NCI-H2107 treated with DMSO at 0.1 percent for 48 hours (cell line): ENCODE data around the gene SEMA6B.
A peak's percentile ranks its signal among the peaks of the same experiment; 100 is the strongest.

Experiments
- DNase-seq: peaks from one replicate; lab custom pipeline; 2025; ENCODE audit not compliant: unreplicated experiment; lab: John Stamatoyannopoulos, UW

Gene SEMA6B

DNA sequence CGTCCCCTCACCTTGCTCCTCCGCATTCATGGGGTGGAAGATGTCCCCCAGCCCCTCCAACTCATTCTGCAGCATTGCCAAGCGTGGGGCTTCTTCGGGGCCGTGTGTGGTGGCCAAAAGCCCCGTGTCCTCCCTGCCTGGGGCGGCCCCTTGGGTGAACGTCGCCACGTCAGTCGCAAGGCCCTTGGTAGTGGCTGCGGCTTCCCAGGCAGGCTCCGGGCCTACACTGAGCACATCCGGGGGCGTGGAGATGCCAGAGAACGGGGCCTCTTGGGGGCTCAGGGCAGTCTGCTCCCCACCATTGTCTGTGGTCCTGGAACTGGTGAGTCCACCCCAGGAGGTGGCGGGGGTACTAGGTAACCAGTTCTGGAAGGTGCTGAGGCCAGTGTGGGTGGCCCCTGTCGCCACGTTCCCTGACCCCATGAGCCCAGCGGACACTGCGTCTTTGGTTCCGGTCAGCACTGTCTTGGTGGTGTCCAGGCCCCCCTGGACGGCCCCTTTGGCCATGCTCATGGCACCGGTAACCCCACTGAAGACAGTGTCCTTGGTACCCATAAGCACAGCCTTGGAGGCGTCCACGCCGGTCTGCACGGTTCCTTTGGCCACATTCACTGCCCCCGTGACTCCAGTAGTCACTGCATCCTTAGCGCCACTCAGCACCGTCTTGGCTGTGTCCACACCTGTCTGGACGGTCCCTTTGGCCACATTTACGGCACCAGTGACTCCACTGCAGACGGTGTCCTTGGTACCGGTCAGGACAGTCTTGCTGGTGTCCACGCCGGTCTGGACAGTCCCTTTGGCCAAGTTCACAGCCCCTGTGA, 48.8 kb downstream of the SEMA6B start:
- DNase-seq, result no peak

DNA sequence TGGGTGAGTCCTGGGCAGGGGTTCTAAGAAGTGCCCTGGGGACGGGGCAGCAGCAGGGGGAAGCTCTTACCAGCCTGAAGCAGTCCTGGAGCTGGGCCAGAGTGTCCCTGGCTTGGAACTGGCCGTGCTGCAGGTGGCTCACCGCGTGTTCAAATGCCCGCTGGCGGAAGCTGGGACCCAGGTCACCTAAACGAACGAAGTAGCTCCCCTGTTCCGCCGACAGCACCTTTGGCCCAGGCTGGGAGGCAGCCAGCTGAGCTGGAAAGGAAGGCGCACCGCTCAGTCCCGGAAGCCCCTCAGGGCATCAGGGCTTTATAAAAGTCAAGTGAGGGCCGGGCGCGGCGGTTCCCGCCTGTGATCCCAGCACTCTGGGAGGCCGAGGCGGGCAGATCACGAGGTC, 50.8 kb downstream of the SEMA6B start:
- no peak for DNase-seq

DNA sequence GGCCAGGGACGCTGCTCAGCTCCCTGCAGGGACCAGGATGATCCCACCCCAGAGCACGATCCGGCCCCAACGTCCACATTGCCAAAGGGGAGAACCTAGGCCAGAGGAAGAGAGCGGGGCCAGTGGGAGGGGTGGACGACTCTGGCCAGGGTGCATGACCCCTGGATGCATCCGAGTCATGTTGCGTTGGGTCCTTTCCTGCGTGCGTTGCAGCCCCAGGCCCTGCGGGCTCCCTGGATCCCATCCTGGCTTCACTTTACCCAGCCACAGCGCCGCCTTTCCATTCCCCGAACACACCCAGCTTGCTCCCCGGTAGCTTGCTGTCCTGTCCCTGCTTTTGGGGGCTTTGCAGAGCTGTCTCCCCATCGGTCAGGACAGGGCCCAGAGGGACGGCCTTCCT, 51.7 kb downstream of the SEMA6B start:
- DNase-seq, result no peak

DNA sequence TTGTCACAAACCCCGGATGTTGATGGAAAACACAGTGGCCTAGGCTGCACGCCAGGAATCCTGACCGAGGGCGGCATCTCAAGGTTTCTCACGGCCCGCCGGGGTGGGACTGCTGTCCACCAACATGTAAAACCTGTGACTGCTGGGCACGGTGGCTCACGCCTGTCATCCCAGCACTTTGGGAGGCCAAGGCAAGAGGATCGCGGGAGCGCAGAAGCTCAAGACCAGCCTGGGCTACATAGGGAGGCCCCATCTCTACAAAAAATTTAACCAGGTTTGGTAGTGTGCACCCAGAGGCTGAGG, 52.4 kb downstream of the SEMA6B start:
- DNase-seq, result no peak

DNA sequence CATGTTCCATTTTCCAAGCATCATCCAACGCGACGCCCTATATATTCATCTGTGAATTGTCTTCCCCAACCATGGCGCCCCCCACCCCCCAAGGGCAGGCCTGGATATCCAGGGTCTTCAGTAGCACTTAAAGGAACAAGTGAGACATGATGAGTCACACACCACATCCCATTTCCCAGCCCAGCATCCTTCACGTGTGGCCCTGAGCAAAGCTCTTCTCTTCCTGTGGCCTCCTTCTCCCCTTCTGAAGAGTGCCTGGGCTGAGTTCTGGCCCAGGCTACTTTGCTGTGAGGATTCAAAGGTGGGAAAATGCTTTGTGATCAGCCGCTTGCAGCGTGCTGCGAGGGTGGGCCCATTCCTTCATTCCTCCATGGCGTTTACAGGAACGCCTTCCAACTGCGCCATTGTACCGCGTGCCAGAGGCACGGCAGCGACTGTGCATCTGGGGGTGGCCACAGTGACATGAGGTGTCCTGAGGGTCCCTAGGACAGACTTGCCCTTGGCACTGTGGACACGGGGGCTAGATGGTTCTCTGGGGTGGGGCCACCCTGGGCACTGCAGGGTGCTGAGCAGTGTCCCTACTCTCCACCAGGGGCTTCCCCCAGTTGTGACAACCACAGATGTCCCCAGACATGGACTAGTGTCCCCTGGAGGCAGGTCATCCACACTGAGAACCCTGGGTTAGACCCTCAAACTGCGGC, 52.9 kb downstream of the SEMA6B start:
- no peak for DNase-seq

DNA sequence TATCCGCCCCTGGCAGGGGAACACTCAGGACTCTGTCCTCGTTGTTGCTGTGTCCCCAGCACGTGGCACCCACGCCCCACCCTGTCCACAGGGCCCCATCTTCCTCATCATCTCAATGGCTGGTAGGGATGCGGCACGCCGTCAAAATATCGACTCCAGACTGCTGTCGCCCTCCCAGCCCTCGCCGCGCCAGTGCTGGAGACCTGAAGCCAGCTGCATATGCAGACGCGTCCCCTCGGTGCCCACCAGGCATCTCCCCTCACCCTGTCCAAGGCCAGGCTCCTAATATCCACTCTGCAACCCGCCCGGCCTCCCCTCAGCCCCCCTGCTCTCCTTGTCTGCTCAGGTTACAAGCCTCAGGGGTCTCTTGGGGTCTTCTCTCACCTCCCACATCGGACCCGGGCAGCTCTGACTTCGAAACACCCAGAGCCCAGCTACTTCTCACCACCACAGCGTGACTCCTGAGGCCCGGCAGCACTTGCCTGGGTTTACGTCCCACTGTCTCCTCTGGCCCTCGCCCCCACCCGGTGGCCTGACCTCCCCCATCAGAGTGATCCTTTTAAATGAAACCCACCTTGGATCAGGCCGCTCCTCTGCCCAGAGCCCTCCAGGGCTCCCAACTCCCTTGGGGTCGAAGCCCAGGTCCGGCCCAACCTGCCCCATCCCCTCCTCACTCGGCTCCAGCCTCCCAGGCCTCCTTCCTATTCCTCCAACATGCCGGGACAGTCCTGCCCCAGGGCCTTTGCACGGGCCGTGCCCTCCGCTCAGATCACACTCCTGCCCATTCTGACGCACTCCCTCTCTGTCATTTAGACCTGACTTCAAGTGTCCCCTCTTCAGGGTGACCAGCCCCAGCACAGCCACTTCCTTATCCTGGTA, 53.7 kb downstream of the SEMA6B start:
- no peak for DNase-seq

DNA sequence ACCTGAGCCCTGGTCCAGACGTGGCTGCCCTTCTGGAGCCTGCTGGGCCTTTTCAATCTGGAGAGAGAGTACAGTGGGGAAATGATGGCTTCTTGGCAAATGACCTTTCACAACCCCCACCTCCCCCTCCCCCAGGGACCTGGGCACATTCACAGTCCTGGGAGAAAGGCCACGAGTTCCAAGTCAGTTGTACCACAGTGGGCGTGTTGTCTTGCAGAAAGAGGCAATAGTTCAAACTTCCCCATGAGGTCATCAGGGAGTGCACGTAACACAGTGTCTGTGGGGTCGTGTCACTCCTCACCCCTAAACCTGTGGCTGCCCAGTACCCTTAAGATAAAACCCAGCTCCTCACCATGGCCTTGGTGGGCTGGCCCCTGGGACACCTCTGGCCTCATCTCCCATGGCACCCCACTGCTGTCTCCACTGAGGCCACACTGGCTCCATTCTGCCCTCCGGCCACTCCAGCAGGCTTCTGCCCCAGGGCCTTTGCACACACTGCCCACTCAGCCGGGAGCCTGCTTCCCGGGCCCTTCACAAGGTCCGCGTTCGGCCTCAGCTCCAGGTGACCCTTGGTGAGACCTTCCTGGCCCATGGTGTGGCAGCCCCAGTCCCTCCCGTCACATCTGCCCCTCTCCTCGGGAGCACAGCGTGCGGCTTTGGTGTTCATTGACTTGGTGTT, 54.5 kb downstream of the SEMA6B start:
- no peak for DNase-seq

DNA sequence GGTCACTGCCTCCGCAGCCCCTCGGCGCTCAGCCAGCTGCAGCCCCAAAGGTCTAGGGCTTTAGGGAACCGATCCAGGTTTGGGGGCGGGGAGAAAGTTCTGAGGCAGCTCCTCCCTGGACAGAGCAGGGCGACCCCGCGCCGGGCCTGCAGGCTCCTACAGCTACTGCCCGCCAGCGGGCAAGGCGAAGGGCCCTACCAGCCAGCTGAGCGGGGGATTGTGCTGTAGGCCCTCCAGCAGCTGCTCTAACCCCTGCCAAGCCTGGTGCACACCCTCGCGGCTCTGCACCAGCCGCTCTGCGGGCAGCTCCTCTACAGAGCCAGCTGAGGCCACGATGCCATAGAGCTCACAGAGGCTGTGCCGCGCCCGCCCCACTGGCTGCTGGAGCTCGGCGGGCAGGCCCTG, 55.2 kb downstream of the SEMA6B start:
- DNase-seq, result peak; percentile 17

DNA sequence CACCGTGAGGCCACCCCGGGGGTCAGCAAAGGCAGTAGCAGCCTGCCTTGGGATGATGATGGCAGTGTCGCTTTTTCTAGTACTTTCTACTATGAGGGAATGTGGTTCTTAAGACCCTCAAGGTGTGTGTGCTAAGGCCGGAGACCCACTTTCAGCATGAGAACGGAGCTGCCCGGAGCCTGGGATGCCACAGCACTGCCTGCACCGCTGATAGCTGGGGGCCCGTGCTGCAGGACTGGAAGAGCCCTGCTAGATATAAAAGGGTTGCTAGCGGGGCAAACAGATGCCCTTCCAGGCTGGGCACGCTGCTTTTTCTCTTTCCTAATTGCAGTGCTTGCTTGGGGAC, 55.7 kb downstream of the SEMA6B start:
- DNase-seq, result peak; percentile 13

DNA sequence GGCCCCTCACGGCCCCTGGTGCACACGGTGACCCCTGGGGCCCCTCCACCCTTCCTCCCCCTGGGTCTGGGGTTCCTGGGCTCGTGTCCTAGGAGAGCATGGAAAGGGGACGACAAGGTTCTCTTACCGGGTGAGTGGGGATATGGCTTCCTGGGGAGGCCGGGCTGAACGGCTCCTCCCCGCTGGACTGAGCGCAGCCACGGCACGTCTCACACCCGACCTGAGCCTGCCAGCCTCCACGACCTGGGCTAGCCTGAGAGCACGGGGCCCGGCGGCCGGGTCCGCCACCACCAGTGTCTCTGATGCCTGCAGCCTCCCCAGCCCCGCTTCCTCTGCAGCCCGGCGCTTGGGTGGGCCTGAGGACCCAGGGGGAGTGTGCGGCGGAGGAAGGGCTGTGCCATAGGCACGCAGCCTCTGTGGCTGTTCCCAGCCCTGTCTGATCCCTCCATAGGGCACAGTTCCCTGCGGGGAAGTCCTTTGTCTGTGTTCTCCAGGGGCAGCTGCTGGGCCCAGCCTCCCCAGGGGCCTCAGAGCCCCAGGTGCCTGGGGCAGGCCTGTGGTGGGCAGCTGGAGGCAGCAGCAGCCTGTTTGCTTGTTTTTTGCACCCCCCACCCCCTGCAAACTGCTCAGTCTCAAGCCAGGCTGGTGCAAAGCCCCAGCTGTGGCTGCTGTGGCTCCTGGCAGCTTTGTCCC, 56.2 kb downstream of the SEMA6B start:
- DNase-seq, result peak; percentile 67

DNA sequence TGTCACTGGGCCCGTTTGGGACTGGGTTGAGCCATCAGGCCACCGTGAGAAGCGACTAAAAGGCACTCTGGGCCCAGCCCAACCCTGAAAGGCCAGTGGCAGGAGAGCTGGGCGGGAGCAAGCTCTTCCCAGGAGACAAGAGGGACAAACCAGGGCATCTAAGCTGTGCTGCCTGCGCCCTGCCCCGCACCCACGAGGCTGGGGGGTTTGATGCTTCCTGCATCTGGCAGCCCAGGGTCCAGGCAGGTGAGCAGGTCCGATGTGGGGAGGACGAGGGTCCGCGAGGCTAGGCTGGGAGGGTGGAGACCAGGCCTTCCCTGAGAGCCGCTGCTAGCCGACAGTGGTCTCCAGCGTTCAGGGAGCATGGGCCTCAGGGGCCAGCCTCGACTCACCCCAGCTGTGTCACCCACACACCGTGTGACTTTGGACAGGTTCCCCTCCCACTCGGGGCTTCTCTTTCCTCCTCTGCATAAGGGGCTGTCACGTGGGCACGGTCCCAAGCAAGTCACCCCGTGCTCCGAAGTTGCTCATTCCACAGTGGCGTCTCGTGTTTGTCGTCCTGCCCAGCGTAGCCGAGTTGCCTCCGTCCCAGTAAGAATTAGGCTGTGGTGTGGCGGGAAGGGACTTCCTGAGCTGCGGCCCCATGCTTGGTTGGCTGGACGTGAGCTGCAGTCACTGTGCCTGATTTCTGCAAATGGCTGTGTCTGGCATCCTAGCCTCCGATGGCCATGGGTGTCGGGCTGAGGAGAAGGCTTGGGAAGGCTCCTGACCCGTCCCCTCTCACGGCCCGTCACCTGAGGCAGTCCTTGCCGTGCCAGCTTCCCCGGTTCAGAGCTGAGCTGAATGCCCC, 57.0 kb downstream of the SEMA6B start:
- no peak for DNase-seq

DNA sequence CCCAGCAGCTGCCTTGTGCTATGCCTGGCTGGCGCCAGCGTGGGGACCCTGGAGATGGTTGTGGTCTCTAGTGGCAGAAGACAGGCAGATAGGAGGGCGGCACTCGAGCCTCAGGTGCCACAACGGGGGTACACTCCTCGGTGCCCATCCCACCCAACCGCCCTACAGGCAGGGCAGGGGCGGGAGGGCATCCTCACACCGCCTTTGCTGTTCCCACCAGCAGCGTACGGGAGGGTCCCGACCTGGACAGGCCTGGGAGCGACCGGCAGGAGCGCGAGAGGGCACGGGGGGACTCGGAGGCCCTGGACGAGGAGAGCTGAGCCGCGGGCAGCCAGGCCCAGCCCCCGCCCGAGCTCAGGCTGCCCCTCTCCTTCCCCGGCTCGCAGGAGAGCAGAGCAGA, 57.8 kb downstream of the SEMA6B start:
- no peak for DNase-seq

DNA sequence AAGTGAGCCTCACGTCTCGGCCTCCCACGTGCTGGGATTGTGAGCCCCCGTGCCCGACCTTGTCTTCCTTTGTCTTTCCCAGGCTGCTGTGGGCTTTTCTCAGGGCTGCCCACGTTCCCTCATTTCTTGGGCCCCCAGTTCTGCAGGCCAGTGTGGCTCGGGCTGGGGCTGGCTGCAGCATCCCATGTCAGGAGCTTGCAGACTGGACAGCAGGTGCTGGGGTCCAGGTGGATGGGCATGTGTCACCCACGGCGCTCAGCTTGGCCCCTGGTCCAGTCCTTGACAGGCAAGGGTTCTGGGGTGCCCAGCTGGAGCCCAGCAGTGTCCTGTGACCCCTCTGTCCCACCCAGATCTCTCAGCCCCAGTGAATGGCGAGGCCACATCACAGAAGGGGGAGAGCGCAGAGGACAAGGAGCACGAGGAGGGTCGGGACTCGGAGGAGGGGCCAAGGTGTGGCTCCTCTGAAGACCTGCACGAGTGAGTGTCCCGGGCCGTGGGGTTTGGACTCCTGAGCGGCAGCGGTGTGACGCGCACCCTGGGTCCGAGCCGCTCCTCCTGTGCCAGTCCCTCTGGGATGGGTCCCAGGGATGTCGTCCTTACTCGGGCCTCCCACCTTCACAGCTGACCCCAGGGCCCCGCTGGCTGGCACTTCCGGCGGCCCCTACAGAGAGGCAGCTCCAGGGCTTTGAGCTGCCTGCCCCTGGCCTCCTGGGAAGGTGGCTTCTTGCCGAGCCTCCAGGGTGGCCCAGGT, 58.5 kb downstream of the SEMA6B start:
- no peak for DNase-seq

DNA sequence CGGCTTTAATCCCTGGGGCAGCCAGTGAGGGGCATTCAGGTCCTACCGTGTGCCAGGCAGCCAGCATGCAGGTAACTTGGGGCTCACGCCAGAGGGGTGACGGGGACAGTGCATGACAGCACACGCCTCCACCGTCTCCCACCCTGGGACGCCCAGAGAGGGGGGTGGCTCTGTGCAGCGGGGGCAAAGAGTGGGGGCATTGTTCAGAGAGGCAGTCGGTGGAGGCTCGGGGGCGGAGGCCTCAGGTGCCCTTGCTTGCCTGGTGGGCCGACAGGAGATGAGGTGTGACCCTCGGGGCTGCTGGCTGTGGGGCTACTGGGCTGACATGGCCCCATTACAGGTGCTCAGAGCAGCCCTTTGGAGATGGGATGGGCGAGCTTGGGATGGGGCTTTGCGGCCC, 59.6 kb downstream of the SEMA6B start:
- no peak for DNase-seq

DNA sequence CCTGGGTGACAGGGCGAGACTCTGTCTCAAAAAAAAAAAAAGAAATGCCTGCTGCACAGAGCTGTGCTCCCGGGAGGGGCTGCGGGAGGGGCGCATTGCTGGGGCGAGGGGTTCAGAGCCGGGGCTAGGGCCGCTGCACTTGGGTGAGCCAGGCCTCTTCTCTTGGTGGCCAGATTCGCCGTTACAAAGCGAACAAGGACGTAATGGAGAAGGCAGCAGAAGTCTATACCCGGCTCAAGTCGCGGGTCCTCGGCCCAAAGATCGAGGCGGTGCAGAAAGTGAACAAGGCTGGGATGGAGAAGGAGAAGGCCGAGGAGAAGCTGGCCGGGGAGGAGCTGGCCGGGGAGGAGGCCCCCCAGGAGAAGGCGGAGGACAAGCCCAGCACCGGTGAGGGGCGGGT, 60.2 kb downstream of the SEMA6B start:
- no peak for DNase-seq

DNA sequence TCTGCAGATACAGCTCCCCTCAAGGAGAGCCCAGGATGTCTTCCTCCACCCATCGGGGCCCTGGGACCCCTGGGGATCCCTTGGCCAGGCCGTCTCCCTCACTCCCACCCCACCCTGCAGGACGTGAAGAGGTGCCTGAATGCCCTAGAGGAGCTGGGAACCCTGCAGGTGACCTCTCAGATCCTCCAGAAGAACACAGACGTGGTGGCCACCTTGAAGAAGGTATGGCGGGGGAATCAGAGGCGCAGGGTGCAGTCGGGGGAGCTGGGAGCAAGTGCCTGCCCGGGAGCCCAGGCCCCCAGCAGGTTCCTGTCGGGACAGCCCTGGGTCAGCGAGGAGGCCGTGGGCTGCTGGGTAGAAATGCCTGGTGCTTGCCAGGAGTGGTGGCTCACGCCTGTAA, 60.8 kb downstream of the SEMA6B start:
- no peak for DNase-seq

DNA sequence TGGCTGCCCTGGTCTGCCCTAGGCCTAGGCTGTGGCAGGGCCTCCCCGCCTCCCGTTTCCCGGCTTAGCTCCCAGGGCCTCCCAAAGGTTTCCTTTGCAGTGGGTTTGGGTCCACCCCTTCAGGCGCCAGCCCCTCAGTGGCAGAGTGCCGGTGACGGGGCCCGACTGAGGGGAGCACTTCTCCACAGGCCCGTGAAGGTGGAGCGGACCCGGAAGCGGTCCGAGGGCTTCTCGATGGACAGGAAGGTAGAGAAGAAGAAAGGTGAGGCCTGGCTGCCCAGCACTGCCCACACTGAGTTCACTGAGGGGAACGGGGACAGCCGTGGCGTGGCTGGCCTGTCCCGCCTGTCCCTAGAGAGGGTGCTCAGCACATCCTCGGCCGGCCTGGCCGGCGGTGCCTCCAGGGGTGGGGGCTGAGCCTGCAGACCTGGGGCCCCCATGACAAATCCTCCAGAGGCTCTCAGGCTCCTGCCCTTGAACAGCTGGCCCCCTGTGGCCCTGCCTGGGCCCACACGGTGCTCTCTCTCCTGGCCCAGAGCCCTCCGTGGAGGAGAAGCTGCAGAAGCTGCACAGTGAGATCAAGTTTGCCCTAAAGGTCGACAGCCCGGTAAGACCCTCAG, 61.6 kb downstream of the SEMA6B start:
- no peak for DNase-seq

DNA sequence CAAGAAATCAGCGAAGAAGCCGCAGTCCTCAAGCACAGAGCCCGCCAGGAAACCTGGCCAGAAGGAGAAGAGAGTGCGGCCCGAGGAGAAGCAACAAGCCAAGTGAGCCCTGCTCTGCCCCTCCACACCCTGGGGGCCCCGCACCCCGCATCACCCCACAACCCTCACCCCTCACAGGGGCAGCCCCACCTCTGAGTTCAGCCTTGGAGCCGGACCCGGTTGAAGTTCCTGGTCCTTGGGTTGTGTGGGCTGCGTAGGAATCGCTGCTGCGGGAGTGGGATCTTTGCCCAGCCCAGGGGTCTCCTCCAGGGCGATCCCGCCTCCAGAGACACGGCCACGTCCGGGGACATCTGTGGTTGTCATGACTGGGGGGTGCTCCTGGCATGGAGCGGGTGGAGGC, 63.2 kb downstream of the SEMA6B start:
- no peak for DNase-seq

DNA sequence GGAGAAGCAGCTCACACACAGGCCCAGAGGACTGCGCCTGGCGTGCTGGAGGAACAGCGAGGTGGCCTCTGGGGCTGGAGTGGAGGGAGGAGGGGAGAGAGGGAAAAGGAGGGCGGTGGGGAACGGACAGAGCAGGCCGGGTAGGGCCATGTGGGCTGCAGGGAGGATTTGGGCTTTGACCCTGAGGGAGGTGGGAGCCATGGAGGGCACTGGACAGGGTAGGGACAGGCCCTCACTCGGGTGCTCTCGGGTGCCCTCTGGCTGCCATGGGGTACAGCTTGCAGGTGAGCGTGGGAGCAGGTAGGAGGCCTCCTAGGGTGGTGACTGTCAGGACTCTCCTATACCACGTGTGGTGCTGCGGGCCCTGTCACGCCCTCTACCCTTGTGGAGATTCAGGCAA, 64.0 kb downstream of the SEMA6B start:
- no peak for DNase-seq
